Natural killer cell (primary cell): ENCODE data around the gene USE1. TPM values are rescaled to one million over a fixed set of nuclear protein-coding genes. Genes with fewer than 3 reads are reported as not detected.

Source experiments
- ATAC-seq, 3 donors: fragments of 150-1000 bp in 2 of 3; fragments of 200-7000 bp in 1 of 3; cut with Tn5 transposase; 1 replicate in 1 of 3; 2 replicates in 2 of 3; pipeline ENCODE4 v1.10.0; 2021; ENCODE audit warnings: mild to moderate bottlenecking in 2 of 3, moderate library complexity in 2 of 3
- DNase-seq, 2 donors: peaks; one replicate each; pipeline versions ENCODE4 v3.0.0 to v3.0.0-alpha.2; 2013 to 2021; ENCODE audit warnings: mixed read lengths in 1 of 2
- H3K27ac ChIP-seq: one replicate; pipeline ENCODE4 v1.5.1; 2013; ENCODE audit warnings: mild to moderate bottlenecking, low read length
- H3K27me3 ChIP-seq: one replicate; pipeline ENCODE4 v1.6.1; 2013; ENCODE audit warnings: low read length; ENCODE audit not compliant: control insufficient read depth, insufficient read depth
- H3K36me3 ChIP-seq: one replicate; pipeline ENCODE4 v1.6.1; 2013; ENCODE audit warnings: low read length; ENCODE audit not compliant: control insufficient read depth, insufficient read depth
- H3K4me1 ChIP-seq: one replicate; pipeline ENCODE4 v1.6.1; 2013; ENCODE audit warnings: low read length; ENCODE audit not compliant: control insufficient read depth, insufficient read depth
- H3K4me3 ChIP-seq: one replicate; pipeline ENCODE4 v1.5.1; 2013; ENCODE audit warnings: low read length
- H3K9me3 ChIP-seq: one replicate; pipeline ENCODE4 v1.6.1; 2013; ENCODE audit warnings: low read length; ENCODE audit not compliant: control insufficient read depth, insufficient read depth
- H3K27ac Mint-ChIP-seq, 2 donors: one replicate each; pipeline ENCODE4 v1.8.0; 2022; ENCODE audit warnings: mild to moderate bottlenecking in 2 of 2, mixed read lengths in 2 of 2, moderate library complexity in 1 of 2
- H3K27me3 Mint-ChIP-seq, 2 donors: one replicate each; pipeline ENCODE4 v1.8.0; 2022; ENCODE audit warnings: low read depth in 2 of 2, mixed read lengths in 2 of 2
- H3K36me3 Mint-ChIP-seq: one replicate; pipeline ENCODE4 v1.8.0; 2022; ENCODE audit warnings: mixed read lengths
- H3K4me1 Mint-ChIP-seq, 2 donors: one replicate each; pipeline ENCODE4 v1.8.0; 2022; ENCODE audit warnings: mixed read lengths in 2 of 2
- H3K4me3 Mint-ChIP-seq: one replicate; pipeline ENCODE4 v1.8.0; 2022; ENCODE audit warnings: mild to moderate bottlenecking, moderate library complexity, mixed read lengths
- H3K9me3 Mint-ChIP-seq, 2 donors: one replicate each; pipeline ENCODE4 v1.8.0; 2022; ENCODE audit warnings: mixed read lengths in 2 of 2
- WGBS: methylation state at CpG from one replicate; pipeline ENCODE4 v1.1.7; 2013; ENCODE audit warnings: missing lambda C conversion rate; ENCODE audit not compliant: insufficient coverage; 5-methylcytosine and 5-hydroxymethylcytosine counted together
- intact Hi-C: fragments of 100-400 bp; cut with micrococcal nuclease; formaldehyde crosslinking; loops from one replicate; pipeline ENCODE4 v1.14.2; 2022
- total RNA-seq, 4 donors: library from RNA; stranded (reverse); fragments of 120-200 nt in 1 of 4; gene quantifications; one replicate each; pipeline versions ENCODE4 v1.2.3 to v1.2.4, GENCODE V29; 2013 to 2022
- TF ChIP-seq, protein P1 (sequence below): fragments of 200-600 bp; IDR thresholded peaks from one replicate; pipeline ENCODE4 v1.8.0; 2022; ENCODE audit warnings: antibody characterized with exemption

The USE1 gene, protein sequence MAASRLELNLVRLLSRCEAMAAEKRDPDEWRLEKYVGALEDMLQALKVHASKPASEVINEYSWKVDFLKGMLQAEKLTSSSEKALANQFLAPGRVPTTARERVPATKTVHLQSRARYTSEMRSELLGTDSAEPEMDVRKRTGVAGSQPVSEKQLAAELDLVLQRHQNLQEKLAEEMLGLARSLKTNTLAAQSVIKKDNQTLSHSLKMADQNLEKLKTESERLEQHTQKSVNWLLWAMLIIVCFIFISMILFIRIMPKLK
- 10 to 100 TPM; 16.4 to 21.1 (median 20.9) TPM for total RNA-seq
- 19.4 TPM for total RNA-seq (2013)

DNA sequence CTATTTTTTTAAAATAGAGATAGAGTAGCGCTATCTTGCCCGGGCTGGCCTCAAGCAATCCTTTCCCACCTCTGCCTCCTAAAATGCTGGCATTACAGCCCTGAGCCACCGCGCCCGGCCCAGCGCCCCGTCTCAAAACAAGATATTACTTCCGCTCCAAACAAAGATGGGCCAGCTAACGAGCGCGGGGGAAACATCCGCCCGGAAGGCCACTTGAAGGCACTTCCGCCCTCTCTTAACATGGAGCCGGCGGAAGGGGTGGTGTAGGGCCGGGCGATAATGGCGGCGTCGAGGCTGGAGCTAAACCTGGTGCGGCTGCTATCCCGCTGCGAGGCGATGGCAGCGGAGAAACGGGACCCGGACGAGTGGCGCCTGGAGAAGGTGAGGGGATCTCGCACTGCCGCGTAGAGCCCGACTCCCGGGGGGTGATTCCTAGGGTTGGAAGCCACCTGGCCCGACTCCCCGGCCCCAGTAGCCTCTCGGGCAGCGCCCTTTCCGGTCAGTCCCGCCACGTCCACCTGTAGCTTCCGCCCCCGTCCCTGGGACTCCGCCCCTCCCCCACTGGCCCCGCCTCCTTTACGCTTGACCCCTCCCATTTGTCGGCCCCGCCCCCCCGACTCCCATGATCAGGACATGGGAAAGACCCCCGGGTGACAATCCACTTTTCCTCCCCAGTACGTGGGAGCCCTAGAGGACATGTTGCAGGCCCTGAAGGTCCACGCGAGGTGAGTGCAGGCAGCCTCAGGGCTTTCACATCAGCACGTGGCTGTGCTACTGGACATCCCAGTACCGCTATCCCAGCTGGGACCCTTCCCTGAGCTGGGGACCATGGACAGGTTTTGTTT lies at the start of gene USE1:
Gene USE1, plus strand, starts transcription at position 231 of the 845 bp plus-strand sequence. Its CDS starts 49 bp downstream, at position 280.
- H3K27me3 ChIP-seq, result no peaks in the 10 kb centered on the region
- peak within 1 kb of the TSS; percentile 93 for H3K27ac ChIP-seq
- WGBS, result 5% methylated on average over 56 of the region's 56 CpGs
- Mint-ChIP-seq H3K4me1 (peaks cover 8 to 18% of the 10 kb centered on the region in 2 donors), H3K9me3 (no peaks in the 10 kb centered on the region), H3K27ac (peak within 1 kb of the TSS; percentile 92 to 96), H3K36me3 (no peaks in the 10 kb centered on the region), H3K27me3 (no peaks in the 10 kb centered on the region), H3K4me3 (peak within 1 kb of the TSS; percentile 93)
- ATAC-seq, result peak; percentile 96 to 97 (median 96)
- TF ChIP-seq, protein P1, sequence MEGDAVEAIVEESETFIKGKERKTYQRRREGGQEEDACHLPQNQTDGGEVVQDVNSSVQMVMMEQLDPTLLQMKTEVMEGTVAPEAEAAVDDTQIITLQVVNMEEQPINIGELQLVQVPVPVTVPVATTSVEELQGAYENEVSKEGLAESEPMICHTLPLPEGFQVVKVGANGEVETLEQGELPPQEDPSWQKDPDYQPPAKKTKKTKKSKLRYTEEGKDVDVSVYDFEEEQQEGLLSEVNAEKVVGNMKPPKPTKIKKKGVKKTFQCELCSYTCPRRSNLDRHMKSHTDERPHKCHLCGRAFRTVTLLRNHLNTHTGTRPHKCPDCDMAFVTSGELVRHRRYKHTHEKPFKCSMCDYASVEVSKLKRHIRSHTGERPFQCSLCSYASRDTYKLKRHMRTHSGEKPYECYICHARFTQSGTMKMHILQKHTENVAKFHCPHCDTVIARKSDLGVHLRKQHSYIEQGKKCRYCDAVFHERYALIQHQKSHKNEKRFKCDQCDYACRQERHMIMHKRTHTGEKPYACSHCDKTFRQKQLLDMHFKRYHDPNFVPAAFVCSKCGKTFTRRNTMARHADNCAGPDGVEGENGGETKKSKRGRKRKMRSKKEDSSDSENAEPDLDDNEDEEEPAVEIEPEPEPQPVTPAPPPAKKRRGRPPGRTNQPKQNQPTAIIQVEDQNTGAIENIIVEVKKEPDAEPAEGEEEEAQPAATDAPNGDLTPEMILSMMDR, result no peak
- peaks cover 29% of the 10 kb centered on the region for H3K36me3 ChIP-seq
- intact Hi-C loops, result loop anchor here (1.0 kb wide), 1 partner anchor 11 kb away; the partner anchor contains the start of gene OCEL1
- no peaks in the 10 kb centered on the region for H3K9me3 ChIP-seq
- DNase-seq, result peak; percentile 81 to 95
- H3K4me1 ChIP-seq, result peaks cover 17% of the 10 kb centered on the region
- H3K4me3 ChIP-seq, result peak within 1 kb of the TSS; percentile 83

DNA sequence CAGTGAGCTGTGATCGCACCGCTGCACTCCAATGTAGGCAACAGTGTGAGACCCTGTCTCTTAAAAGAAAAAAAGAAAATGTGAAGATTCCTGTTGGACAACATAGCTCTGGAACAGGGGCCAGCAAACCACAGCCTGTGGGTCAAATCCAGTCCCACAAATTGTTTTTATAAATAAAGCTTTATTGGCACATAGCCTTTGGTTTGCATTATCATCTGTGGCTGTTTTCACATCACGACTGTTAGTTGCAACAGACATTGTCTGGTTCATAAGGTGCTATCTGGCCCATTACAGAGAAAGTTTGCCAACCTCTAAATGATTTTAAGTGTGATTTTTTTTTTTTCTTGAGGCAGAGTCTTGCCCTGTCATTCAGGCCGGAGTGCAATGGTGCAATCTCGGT lies 49.4 kb upstream of the USE1 start:
- H3K36me3 ChIP-seq, result peaks cover 67% of the 10 kb centered on the region
- no peak overlapping the region for H3K4me3 ChIP-seq
- Mint-ChIP-seq H3K9me3 (no peaks in the 10 kb centered on the region), H3K4me3 (no peak overlapping the region), H3K36me3 (peaks cover 11% of the 10 kb centered on the region), H3K4me1 (no peaks in the 10 kb centered on the region), H3K27ac (no peak overlapping the region), H3K27me3 (no peaks in the 10 kb centered on the region)
- DNase-seq, result no peak
- H3K4me1 ChIP-seq, result peaks cover 4% of the 10 kb centered on the region
- H3K27me3 ChIP-seq, result no peaks in the 10 kb centered on the region
- TF ChIP-seq, protein P1, result no peak
- no peak overlapping the region for H3K27ac ChIP-seq
- 95% methylated on average over 3 of the region's 5 CpGs for WGBS
- H3K9me3 ChIP-seq, result no peaks in the 10 kb centered on the region
- ATAC-seq, result no peak
- intact Hi-C loops, result no loop called here

DNA sequence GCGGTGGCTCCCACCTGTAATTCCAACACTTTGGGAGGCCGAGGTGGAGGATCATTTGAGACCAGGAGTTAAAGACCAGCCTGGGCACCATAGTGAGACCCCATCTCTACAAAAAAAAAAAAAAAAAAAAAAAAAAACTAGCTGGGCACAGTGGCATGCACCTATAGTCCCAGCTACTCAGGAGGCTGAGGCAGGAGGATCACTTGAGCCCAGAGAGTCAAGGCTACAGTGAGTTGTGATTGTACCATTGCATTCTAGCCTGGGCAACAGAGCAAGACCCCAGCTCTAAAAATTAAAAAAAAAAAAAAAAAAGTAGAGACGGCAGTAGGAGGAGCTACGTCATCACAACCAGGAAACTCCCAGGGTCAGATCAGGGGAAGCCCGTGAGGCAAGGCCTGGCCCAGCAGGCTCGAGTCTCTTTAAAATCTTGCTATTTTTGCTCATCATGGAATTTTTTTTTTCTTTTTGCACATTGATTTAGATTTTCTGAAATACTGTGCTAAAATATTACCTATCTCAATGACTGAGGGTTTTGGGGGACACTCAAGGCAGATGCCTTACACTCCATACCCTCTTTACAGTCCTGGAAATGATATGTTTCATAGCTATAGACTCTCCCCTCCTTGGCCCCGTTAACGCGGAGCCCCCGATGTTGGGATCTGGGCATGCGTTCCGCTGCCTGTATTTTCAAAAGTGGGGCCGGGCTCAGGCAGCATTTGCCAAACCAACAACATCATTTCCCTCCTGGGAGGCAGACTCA lies 44.4 kb upstream of the USE1 start:
- ATAC-seq (peak in 2 of 3 donors; percentile 61 to 79), DNase-seq (peak in 1 of 2 donors; percentile 59)
- Mint-ChIP-seq H3K27me3 (no peaks in the 10 kb centered on the region), H3K4me3 (no peak overlapping the region), H3K36me3 (no peaks in the 10 kb centered on the region), H3K4me1 (no peaks in the 10 kb centered on the region), H3K27ac (peak overlapping the region in 1 of 2 donors; percentile 47), H3K9me3 (no peaks in the 10 kb centered on the region)
- Histone ChIP-seq H3K4me1 (no peaks in the 10 kb centered on the region), H3K27me3 (no peaks in the 10 kb centered on the region), H3K27ac (no peak overlapping the region), H3K36me3 (peaks cover 67% of the 10 kb centered on the region), H3K9me3 (no peaks in the 10 kb centered on the region), H3K4me3 (no peak overlapping the region)
- WGBS, result 89% methylated on average over 12 of the region's 13 CpGs
- TF ChIP-seq, protein P1, result no peak
- intact Hi-C loops, result no loop called here
